ENCODE data around the gene MS4A4E.
"Not testable (repeated sequence)": the region's sequence is repeated elsewhere in the genome, so short reads cannot be mapped to it uniquely, and the experiment has no call there.

The MS4A4E gene

GRCh38 chr11:60170566-60170965, 72.4 kb downstream of the MS4A4E start:
- DNase-seq: no peak

DNA sequence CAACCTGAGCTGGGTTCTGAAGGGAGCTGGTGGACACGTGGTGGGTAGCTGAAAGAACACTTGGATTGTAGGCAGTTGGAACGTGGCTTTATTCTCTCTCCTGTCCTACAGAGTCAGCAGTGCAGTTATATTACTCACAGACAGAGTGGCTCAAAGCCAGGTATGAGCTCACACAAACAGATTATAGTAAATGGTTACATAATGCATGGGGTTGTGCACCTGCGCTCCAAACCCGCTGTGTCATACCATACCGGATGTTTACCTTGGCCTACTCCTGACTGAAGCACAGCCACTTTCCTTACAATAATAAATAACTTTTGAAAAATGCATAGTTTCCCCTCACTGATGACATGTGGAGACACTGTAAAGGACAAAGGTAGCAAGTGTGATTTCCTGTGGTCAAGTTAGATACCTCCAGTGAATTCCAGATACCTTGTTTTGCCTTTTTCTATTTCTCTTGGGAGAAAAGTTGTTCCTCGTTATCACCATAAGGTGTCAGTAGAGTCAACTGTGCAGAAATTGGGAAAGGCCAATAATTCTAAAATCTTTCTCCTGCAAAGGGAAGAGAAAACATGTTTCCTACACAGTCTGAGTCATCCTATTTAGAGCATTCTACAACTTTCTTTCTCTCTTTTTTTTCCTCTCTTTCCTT, 73.5 kb downstream of the MS4A4E start:
- DNase-seq: peak; percentile 51 to 70

GRCh38 chr11:60168306-60168705, 74.6 kb downstream of the MS4A4E start:
- DNase-seq: no peak

DNA sequence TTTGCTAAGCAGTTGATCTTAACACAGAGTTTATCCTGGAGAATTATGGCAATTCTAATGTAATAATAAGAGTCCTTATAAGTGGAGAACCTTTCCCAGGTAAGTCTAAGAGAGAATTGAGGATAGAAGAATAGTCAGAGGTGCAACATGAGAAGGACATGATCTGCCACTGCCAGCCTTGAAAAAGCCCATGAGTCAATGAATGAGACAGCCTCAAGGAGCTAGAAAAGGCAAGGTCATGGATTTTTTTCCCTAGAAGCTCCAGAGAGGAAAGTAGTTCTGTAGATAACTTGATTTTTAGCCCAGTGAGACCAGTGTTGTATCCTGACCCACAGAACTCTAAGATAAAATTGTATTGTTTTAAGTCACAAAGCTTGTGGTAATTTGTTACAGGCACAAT, 77.0 kb downstream of the MS4A4E start:
- DNase-seq: no peak

- DNase-seq: peak in 1 of 2 donors; percentile 27
Measured at GRCh38 chr11:60165538-60165937, 77.4 kb downstream of the MS4A4E start.

DNA sequence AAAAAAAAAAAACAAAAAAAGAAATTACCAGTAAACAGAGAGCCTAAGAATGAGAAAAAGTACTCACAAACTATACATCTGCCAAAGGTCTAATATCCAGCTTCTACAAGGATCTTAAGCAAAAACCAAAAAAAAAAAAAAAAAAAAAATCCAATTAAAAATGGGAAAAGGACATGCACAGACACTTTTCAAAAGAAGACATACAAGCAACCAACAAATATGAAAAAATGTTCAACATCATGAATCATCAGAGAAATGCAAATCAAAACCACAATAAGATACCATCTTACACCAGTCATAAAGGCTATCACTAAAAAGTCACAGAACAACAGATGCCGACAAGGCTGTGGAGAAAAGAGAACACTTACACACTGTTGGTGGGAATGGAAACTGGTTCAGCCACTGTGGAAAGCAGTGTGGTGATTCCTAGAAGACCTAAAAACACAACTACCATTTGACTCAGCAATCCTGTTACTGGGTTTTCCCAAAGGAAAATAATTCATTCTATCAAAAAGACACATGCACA, 78.3 kb downstream of the MS4A4E start:
- DNase-seq: no peak

GRCh38 chr11:60161766-60162165, 81.2 kb downstream of the MS4A4E start:
- no peak for DNase-seq

GRCh38 chr11:60161107-60161506, 81.8 kb downstream of the MS4A4E start:
- no peak for DNase-seq

DNA sequence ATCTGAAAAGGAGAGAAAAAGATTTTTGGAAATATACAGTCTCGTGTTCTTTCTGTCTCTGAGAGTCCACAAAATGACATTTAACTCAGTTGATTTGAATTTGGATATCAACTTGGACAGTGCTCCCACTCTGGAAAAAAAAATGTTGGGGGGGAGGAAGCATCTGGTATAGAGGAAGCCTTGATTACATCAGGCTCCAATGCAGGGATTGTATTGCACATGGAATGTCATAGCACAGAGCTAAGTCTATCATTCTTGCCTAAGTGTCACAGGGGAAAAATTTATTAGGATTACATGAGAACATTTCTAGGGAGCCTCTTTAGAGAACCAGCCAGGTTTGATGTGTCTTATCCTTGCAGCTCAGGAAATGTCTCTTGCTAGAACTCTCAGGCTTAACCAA, 83.1 kb downstream of the MS4A4E start:
- no peak for DNase-seq

DNA sequence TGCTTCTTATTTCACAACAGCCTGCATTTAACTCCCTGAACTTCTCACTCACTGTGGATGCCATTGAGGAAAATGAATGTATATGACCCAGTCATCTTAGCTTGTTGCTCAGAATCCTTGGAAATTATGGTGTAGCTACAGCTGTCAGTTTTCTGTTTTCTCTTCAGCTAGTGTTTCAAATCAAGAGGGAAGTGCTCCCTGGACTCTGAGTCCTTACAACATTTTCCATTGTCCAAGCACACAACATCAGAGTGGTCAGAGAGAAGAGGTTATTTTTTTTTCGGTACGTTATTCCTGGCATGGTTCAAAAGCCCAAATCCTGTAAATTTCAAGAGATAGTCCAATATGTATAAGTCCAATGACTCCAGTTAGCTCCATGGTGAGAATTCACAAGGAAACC, 83.7 kb downstream of the MS4A4E start:
- no peak for DNase-seq

DNA sequence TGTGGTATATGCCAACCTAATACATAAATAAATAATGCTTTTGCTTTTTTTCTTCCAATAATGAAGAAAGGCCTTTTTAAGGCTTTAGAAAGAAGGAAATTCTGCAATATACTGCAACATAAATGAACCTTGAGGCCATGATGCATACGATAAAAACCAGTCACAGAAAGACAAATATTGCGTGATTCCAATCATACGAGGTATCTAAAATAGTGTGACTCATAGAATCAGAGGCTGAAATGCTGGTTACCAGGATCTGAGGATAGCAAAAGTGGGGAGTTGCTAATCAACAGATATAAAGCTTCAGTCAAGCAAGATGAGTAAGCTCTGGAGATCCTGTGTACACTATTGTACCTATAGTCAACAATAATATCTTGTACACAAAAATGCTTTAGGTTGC, 84.3 kb downstream of the MS4A4E start:
- DNase-seq: no peak

DNA sequence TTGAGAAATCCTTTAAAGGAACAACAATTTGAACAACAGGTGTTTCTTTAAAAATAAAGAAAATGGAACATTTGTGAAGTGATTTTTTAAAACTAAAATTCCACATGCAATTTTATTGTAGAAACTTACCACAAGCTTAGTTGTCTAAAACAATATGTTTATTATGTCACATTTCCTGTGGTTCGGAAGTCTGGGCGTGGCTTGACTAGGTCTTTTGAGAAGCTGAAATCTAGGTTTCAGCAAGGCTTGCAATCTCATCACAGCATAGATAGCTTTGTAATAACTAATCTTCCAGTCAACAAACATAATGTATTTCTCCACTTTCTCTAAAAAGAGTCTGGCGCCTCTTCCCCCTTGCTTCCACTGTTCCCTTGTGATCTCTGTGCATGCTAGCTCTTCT, 87.0 kb downstream of the MS4A4E start:
- peak in 1 of 2 donors; percentile 51 for DNase-seq

GRCh38 chr11:60152727-60153126, 90.2 kb downstream of the MS4A4E start:
- not testable (repeated sequence) for DNase-seq

DNA sequence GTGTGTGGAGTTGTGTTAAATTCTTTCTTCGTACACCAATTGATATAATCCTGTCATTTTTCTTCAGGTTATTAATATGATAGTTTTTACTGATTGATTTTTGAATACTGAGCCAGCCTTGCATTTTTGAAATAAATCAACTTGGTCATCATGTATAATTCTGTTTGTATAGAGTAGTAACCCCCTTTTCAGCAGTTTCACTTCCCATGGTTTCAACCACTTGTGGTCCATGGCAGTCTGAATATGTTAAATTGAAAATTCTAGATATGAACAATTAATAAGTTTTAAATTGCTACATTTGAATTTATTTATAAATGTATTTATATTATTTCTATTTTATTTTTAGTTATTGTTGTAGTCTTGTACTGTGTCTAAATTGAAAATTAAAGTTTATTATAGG, 92.7 kb downstream of the MS4A4E start:
- no peak for DNase-seq

All from inflammatory macrophage treated with lipopolysaccharide for 1 hour (primary cell).